T-cell (primary cell): ENCODE measurements around the gene ART1. TPM values are rescaled to one million over a fixed set of nuclear protein-coding genes. Genes with fewer than 3 reads are reported as not detected.
A peak's percentile ranks its signal among the peaks of the same experiment; 100 is the strongest.

ENCODE experiments used
- ATAC-seq, 4 experiments: fragments of 200-7000 bp in 3 of 4; fragments of 150-1000 bp in 1 of 4; cut with Tn5 transposase; replicated peaks in 1 of 4; 1 replicate in 3 of 4; 2 replicates in 1 of 4; pipeline ENCODE4 v1.10.0; 2021; ENCODE audit warnings: moderate library complexity in 3 of 4, mild to moderate bottlenecking in 2 of 4, moderate number of reproducible peaks in 1 of 4
- CTCF ChIA-PET, 2 donors: fragments of 300-600 bp; sonication (Branson Sonifier 250); formaldehyde crosslinking; loops; one replicate each; lab custom pipeline; 2022; ENCODE audit warnings: antibody characterized with exemption in 2 of 2; lab: Charles Lee
- POLR2A ChIA-PET, 2 donors: fragments of 300-600 bp; sonication (Branson Sonifier 250); formaldehyde crosslinking; loops; one replicate each; lab custom pipeline; 2022; ENCODE audit warnings: antibody characterized with exemption in 2 of 2; lab: Charles Lee
- DNase-seq, 35 experiments: peaks; one replicate each; pipeline versions ENCODE4 v3.0.0 to v3.0.0-alpha.2; 2013 to 2023
- H3K27ac ChIP-seq: one replicate; pipeline ENCODE4 v1.5.1; 2013; ENCODE audit warnings: low read length
- H3K27me3 ChIP-seq, 2 experiments: replicated peaks in 1 of 2; 1 replicate in 1 of 2; 2 replicates in 1 of 2; pipeline versions ENCODE4 v1.6.1 to v1.7.0; 2013; ENCODE audit warnings: low read length in 1 of 2, mixed read lengths in 1 of 2; ENCODE audit not compliant: control insufficient read depth in 2 of 2, insufficient read depth in 2 of 2; ENCODE audit errors: extremely low read depth in 1 of 2
- H3K36me3 ChIP-seq, 2 donors: 1 replicate in 1 of 2; 2 replicates in 1 of 2; pipeline versions ENCODE4 v1.6.1 to v1.7.0; 2013; ENCODE audit warnings: low read length in 1 of 2; ENCODE audit not compliant: control insufficient read depth in 2 of 2, insufficient read depth in 1 of 2; ENCODE audit errors: extremely low read depth in 1 of 2
- H3K4me1 ChIP-seq, 2 experiments: 1 replicate in 1 of 2; 2 replicates in 1 of 2; pipeline versions ENCODE4 v1.6.1 to v1.7.0; 2013; ENCODE audit warnings: low read length in 2 of 2, mixed read lengths in 1 of 2; ENCODE audit not compliant: insufficient read depth in 2 of 2, control insufficient read depth in 1 of 2; ENCODE audit errors: extremely low read depth in 1 of 2
- H3K4me3 ChIP-seq, 2 donors: 1 replicate in 1 of 2; 2 replicates in 1 of 2; pipeline versions ENCODE4 v1.5.1 to v1.7.0; 2013; ENCODE audit warnings: mild to moderate bottlenecking in 2 of 2, low read length in 1 of 2, moderate library complexity in 1 of 2; ENCODE audit not compliant: control insufficient read depth in 1 of 2; ENCODE audit errors: extremely low read depth in 1 of 2
- H3K9me3 ChIP-seq: 2 replicates; pipeline ENCODE4 v1.7.0; 2013
- H3K27ac Mint-ChIP-seq, 2 donors: one replicate each; pipeline ENCODE4 v1.8.0; 2020 to 2021; ENCODE audit warnings: mild to moderate bottlenecking in 2 of 2, mixed read lengths in 2 of 2
- H3K27me3 Mint-ChIP-seq, 2 donors: one replicate each; pipeline ENCODE4 v1.8.0; 2021 to 2022; ENCODE audit warnings: mixed read lengths in 2 of 2
- H3K36me3 Mint-ChIP-seq: one replicate; pipeline ENCODE4 v1.8.0; 2021; ENCODE audit warnings: mixed read lengths
- H3K4me1 Mint-ChIP-seq, 3 donors: one replicate each; pipeline ENCODE4 v1.8.0; 2020 to 2022; ENCODE audit warnings: mixed read lengths in 3 of 3, mild to moderate bottlenecking in 1 of 3
- H3K4me3 Mint-ChIP-seq, 3 donors: one replicate each; pipeline ENCODE4 v1.8.0; 2020 to 2022; ENCODE audit warnings: mild to moderate bottlenecking in 3 of 3, mixed read lengths in 3 of 3, moderate library complexity in 3 of 3
- H3K9me3 Mint-ChIP-seq, 3 donors: one replicate each; pipeline ENCODE4 v1.8.0; 2020 to 2022; ENCODE audit warnings: mixed read lengths in 3 of 3
- WGBS: methylation state at CpG from one replicate; pipeline ENCODE4 v1.1.5; 2013; ENCODE audit warnings: missing lambda C conversion rate; ENCODE audit not compliant: insufficient coverage; 5-methylcytosine and 5-hydroxymethylcytosine counted together
- total RNA-seq, 35 experiments: library from RNA in 6 of 35; stranded (reverse) in 6 of 35; fragments of 120-200 nt in 1 of 35; gene quantifications; one replicate each; pipeline versions ENCODE4 v1.2.1 to v1.2.4 and lab custom pipeline; 2013 to 2026

ART1 gene
- total RNA-seq, 5 donors from 2014 or later (not counting 1 experiment from before 2014, with no cell fraction given) = not detected

DNA sequence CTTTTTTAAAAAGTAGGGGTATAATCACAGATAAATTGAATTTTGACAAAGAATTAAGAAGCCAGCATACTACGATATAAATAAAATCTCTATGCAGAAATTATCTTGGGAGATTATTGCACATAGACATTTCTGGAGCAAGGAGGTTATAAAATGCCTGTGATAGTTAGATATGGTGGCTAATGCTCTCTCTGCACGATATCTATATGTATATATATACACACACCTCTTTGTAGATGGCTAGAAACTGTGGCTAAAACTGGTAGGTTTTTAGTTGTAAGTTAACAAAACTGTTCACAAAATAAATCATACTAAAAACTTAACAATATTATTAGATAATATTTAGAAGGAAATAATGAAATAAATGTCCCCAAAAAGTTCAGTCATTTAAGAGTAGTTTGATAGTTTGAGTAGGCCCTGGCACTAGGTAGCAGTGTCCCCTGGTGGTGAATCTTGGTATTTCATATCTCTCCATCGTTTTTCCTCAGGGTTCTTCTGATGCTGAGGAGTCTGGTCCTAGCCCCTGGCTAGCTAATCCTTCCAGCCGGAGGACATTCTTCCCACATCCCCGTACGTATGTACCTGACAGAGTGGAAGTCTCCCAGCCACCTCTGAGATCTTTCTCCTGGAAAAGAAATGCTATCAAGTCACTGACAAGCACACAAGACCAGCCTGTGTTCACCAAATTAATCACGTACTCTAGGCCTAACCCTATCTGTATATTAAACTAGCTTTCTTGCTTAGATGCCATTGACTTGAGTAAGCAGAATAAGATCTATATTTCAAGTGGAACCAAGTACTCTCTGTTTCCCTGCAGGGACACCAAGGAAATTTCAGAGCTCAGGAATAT is 35.3 kb upstream of the ART1 start:
- H3K27me3 Mint-ChIP-seq = no peaks in the 10 kb centered on the region
- no peak overlapping the region for H3K27ac Mint-ChIP-seq
- H3K36me3 Mint-ChIP-seq = no peaks in the 10 kb centered on the region
- ChIA-PET POLR2A (no interaction called here), CTCF (interaction anchor here (0.6 to 0.8 kb wide), 2 partner anchors 8 to 146 kb away, joined by 3 read pairs; no protein-coding TSS in a partner anchor)
- H3K4me1 Mint-ChIP-seq = peaks cover 9 to 10% (median 10%) of the 10 kb centered on the region in 3 donors
- Histone ChIP-seq H3K27ac (no peak overlapping the region), H3K27me3 (no peaks in the 10 kb centered on the region), H3K4me1 (peaks cover 0 to 5% of the 10 kb centered on the region in 2 experiments), H3K4me3 (no peak overlapping the region), H3K36me3 (no peaks in the 10 kb centered on the region), H3K9me3 (no peaks in the 10 kb centered on the region)
- peak in 9 of 35 experiments; percentile 1 to 65 (median 9) for DNase-seq
- peak in 1 of 4 experiments; percentile 56 for ATAC-seq
- H3K9me3 Mint-ChIP-seq = peaks cover 0 to 7% (median 0%) of the 10 kb centered on the region in 3 donors
- H3K4me3 Mint-ChIP-seq = no peak overlapping the region
- WGBS = 49% methylated on average over 3 of the region's 7 CpGs

DNA sequence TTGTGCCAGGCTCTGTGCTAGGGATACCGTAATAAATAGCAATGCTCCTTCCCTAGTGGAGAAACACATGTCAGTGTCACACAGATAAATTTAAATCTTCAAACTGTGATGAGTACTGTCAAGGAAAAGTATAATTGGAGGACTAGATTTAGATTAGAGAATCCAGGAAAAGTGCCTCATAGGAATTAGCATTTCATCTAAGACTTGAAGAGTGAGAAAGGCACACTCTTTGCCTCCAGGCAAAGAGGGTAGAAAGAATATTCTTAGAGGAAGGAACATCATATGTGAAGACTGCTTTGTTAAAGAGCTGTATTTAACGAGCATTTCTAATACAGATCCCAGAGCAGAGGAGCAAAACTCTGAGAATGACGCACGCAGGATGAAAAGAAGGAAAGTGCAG is 34.1 kb upstream of the ART1 start:
- no peak overlapping the region for H3K27ac Mint-ChIP-seq
- peaks cover 0 to 8% of the 10 kb centered on the region in 2 experiments for H3K4me1 ChIP-seq
- H3K9me3 Mint-ChIP-seq = peaks cover 0 to 7% (median 0%) of the 10 kb centered on the region in 3 donors
- POLR2A ChIA-PET = no interaction called here
- H3K9me3 ChIP-seq = no peaks in the 10 kb centered on the region
- no peak for DNase-seq
- no peaks in the 10 kb centered on the region for H3K36me3 Mint-ChIP-seq
- CTCF ChIA-PET = no interaction called here
- no peaks in the 10 kb centered on the region for H3K27me3 Mint-ChIP-seq
- no CpG with 5 or more reads among the region's 4 CpGs for whole genome bisulfite sequencing
- H3K27me3 ChIP-seq = peaks cover 0 to 5% of the 10 kb centered on the region in 2 experiments
- no peak overlapping the region for H3K4me3 ChIP-seq
- peaks cover 13 to 15% (median 13%) of the 10 kb centered on the region in 3 donors for H3K4me1 Mint-ChIP-seq
- no peak overlapping the region for H3K4me3 Mint-ChIP-seq
- H3K36me3 ChIP-seq = no peaks in the 10 kb centered on the region
- no peak for ATAC-seq
- H3K27ac ChIP-seq = no peak overlapping the region

DNA sequence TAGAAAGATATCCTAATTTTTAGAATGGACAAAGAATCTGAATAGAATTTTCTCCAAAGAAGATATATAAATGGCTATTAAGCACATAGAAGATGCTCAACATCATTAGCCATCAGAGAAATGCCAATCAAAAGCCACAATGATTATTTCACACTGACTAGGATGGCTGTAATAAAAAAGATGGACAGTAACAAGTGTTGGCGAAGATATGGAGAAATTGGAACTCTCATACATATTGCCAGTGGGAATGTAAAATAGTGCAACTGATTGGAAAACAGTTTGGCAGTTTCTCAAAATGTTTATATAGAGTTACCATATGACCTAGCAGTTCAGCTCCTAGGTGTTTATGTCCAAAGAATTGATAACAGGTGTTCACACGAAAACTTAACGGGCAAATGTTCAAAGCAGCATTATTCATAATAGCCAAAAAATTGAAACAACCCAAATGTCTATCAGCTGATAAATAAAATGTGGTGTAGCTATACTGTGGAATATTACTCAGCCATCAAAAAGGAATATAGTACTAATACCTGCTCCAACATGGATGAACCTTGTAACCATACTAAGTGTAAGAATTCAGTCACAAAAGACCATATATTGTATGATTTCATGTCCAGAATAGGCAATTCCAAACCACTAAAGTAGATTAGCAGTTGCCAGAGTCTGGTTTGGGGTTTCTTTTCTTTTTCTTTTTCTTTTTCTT is 32.8 kb upstream of the ART1 start:
- H3K27me3 Mint-ChIP-seq = no peaks in the 10 kb centered on the region
- DNase-seq (no peak), ATAC-seq (no peak)
- Histone ChIP-seq H3K9me3 (no peaks in the 10 kb centered on the region), H3K4me3 (no peak overlapping the region), H3K36me3 (no peaks in the 10 kb centered on the region), H3K4me1 (peaks cover 0 to 8% of the 10 kb centered on the region in 2 experiments), H3K27ac (no peak overlapping the region), H3K27me3 (peaks cover 0 to 8% of the 10 kb centered on the region in 2 experiments)
- H3K27ac Mint-ChIP-seq = no peak overlapping the region
- no peak overlapping the region for H3K4me3 Mint-ChIP-seq
- no CpG with 5 or more reads among the region's 3 CpGs for WGBS
- ChIA-PET POLR2A (no interaction called here), CTCF (no interaction called here)
- peaks cover 13 to 15% (median 13%) of the 10 kb centered on the region in 3 donors for H3K4me1 Mint-ChIP-seq
- H3K36me3 Mint-ChIP-seq = no peaks in the 10 kb centered on the region
- H3K9me3 Mint-ChIP-seq = peaks cover 0 to 7% (median 0%) of the 10 kb centered on the region in 3 donors

DNA sequence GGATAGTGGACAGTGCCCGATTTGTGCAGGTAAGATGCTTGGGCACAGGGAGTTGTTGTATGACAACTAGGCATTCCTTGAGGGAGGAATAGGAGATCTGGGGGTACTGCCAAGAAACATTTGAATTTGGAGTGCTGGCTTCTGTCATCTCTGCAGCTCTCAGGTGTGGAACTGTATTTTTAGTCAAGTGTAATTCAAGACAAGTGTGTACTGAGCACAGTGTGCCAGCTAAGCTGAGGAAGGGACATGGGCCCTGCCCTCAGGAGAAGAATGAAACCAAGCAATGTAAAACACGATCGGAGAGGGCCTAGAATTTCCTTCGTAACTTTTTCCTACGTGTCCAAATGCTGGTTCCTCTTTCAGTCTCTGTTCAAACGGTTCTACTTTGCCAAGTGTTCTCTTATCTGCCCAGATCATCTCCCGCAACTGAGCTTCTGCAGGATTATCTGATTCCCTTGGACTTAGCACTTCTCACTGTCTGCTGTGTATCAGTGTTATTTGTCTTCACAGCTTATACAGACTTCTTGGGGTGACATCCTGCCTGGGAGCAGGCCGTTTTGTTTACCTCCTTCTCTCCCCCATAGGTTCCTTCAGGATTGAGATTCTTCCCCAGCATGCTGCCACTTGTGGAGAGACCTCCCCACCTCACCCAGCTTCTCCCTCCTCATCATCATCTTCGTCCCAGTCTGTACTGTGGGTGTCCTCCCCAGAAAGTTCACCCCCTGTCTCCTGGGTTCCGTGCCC is 30.8 kb upstream of the ART1 start:
- Histone ChIP-seq H3K27ac (no peak overlapping the region), H3K4me1 (peaks cover 0 to 8% of the 10 kb centered on the region in 2 experiments), H3K4me3 (no peak overlapping the region), H3K27me3 (peaks cover 0 to 8% of the 10 kb centered on the region in 2 experiments), H3K9me3 (no peaks in the 10 kb centered on the region), H3K36me3 (no peaks in the 10 kb centered on the region)
- Mint-ChIP-seq H3K27me3 (no peaks in the 10 kb centered on the region), H3K4me1 (peaks cover 13 to 15% (median 13%) of the 10 kb centered on the region in 3 donors), H3K9me3 (peaks cover 0 to 7% (median 0%) of the 10 kb centered on the region in 3 donors), H3K36me3 (no peaks in the 10 kb centered on the region), H3K27ac (peak overlapping the region in 1 of 2 donors; percentile 20), H3K4me3 (peak overlapping the region in 1 of 3 donors; percentile 54)
- peak; percentile 28 to 58 (median 37) for ATAC-seq
- ChIA-PET CTCF (interaction anchor here in 1 of 2 donors (0.6 kb wide), 1 partner anchor 496 kb away, joined by 3 read pairs; no protein-coding TSS in a partner anchor), POLR2A (no interaction called here)
- 55% methylated on average over 9 of the region's 10 CpGs for WGBS
- no peak for DNase-seq

DNA sequence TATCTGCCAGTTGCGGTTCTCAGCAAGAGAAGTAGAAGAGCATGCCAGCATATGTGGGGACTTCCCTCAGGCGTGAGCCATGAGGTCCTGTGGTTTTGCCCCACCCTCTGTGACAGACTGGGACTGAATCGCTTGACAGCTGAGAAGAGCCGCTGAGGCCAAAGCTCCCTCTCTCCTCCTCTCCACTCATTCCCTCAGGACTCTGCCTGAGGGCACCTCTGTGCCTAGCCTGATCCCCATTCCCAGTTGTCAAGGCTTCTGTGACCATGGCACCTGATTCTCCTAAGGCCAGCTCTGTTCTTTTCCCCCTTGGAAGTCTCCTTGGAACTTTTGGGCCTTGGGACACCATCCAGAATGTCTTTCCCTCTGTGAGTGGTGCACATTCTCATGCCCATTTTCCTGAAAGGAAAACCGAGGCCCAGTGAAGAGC is 30.2 kb upstream of the ART1 start:
- peak overlapping the region in 1 of 3 donors; percentile 54 for H3K4me3 Mint-ChIP-seq
- peak overlapping the region in 1 of 2 donors; percentile 20 for H3K27ac Mint-ChIP-seq
- Histone ChIP-seq H3K9me3 (no peaks in the 10 kb centered on the region), H3K27ac (no peak overlapping the region), H3K27me3 (peaks cover 0 to 8% of the 10 kb centered on the region in 2 experiments), H3K4me1 (peaks cover 0 to 8% of the 10 kb centered on the region in 2 experiments), H3K36me3 (no peaks in the 10 kb centered on the region), H3K4me3 (no peak overlapping the region)
- DNase-seq = peak in 30 of 35 experiments; percentile 2 to 57 (median 20)
- peaks cover 0 to 7% (median 0%) of the 10 kb centered on the region in 3 donors for H3K9me3 Mint-ChIP-seq
- ChIA-PET POLR2A (no interaction called here), CTCF (no interaction called here)
- ATAC-seq = peak; percentile 71 to 99 (median 79)
- WGBS = 3% methylated on average over 4 of the region's 5 CpGs
- no peaks in the 10 kb centered on the region for H3K27me3 Mint-ChIP-seq
- H3K36me3 Mint-ChIP-seq = no peaks in the 10 kb centered on the region
- peaks cover 13 to 15% (median 13%) of the 10 kb centered on the region in 3 donors for H3K4me1 Mint-ChIP-seq
